SK-N-MC (cell line): Measurements from ENCODE around the gene POLDIP3.

Experiments
- EZH2 ChIP-seq: fragments of 200-600 bp; sonication (generic); IDR thresholded peaks from one replicate; pipeline ENCODE4 v1.6.1; 2017; ENCODE audit warnings: antibody characterized with exemption
- FOXP2 ChIP-seq: optimal IDR thresholded peaks from 2 replicates; pipeline ENCODE3; 2011; ENCODE audit warnings: mild to moderate bottlenecking, moderate library complexity; ENCODE audit not compliant: insufficient read depth; ENCODE audit errors: extremely low read length, control extremely low read depth
- POLR2AphosphoS5 ChIP-seq: IDR thresholded peaks from 2 replicates; pipeline ENCODE4 v1.6.1; 2012; ENCODE audit warnings: mild to moderate bottlenecking, low read depth, low read length, borderline replicate concordance

- TF ChIP-seq POLR2AphosphoS5 (no peak), EZH2 (no peak), FOXP2 (no peak)
Observed at GRCh38 chr22:42608136-42608822, 6.4 kb downstream of the POLDIP3 start.
